Measurements from ENCODE around the gene LRBA. TPM values are rescaled to one million over a fixed set of nuclear protein-coding genes. Genes with fewer than 3 reads are reported as not detected.

Gene LRBA
- total and polyA plus RNA-seq, 2 donors (not counting 1 experiment from before 2014, with no cell fraction given): 16.4 to 36.7 TPM

- no peak for DNase-seq (ENCODE audit: low read depth in 2 of 2)
- H3K4me3 ChIP-seq (replicated peaks in 1 of 4; ENCODE audit: control extremely low read depth in 1 of 4, insufficient read depth in 1 of 4, low read depth in 3 of 4, low read length in 4 of 4): no peak overlapping the region
- H3K4me2 ChIP-seq (ENCODE audit: extremely low read depth, insufficient read depth, low read length): no peak overlapping the region
- no peaks in the 10 kb centered on the region for H3K79me2 ChIP-seq (ENCODE audit: control insufficient read depth, insufficient read depth, low read length)
- H3K9ac ChIP-seq (ENCODE audit: insufficient read depth, low read length): no peak overlapping the region
- no peaks in the 10 kb centered on the region for H3K4me1 ChIP-seq (ENCODE audit: control insufficient read depth, extremely low read depth, insufficient read depth, low read length)
- H3K27ac ChIP-seq (ENCODE audit: insufficient read depth, low read length): no peak overlapping the region
- no peaks in the 10 kb centered on the region for H3K27me3 ChIP-seq (ENCODE audit: control insufficient read depth, insufficient read depth, low read length)
- no peaks in the 10 kb centered on the region for H3K36me3 ChIP-seq (ENCODE audit: control insufficient read depth, insufficient read depth, low read length)
- H2AFZ ChIP-seq (ENCODE audit: low read length): no peak overlapping the region
- no peaks in the 10 kb centered on the region for H3K9me3 ChIP-seq (ENCODE audit: control insufficient read depth, insufficient read depth, low read depth, low read length)
- no peak for TF ChIP-seq CTCF (conservative IDR thresholded peaks at IDR 0.05 in 1 of 2, IDR thresholded peaks at IDR 0.05 in 1 of 2; ENCODE audit: low read depth in 1 of 2, low read length in 2 of 2)
- TF ChIP-seq EZH2 (IDR thresholded peaks at IDR 0.05; ENCODE audit: low read length, missing control alignments): no peak
- H4K20me1 ChIP-seq (ENCODE audit: control insufficient read depth, extremely low read depth, insufficient read depth, low read length): no peaks in the 10 kb centered on the region
Measured at GRCh38 chr4:151046609-151047008, 31.5 kb upstream of the LRBA start.

- no peaks in the 10 kb centered on the region for H3K4me1 ChIP-seq (ENCODE audit: control insufficient read depth, extremely low read depth, insufficient read depth, low read length)
- no peak for TF ChIP-seq EZH2 (IDR thresholded peaks at IDR 0.05; ENCODE audit: low read length, missing control alignments)
- TF ChIP-seq CTCF (conservative IDR thresholded peaks at IDR 0.05 in 1 of 2, IDR thresholded peaks at IDR 0.05 in 1 of 2; ENCODE audit: low read depth in 1 of 2, low read length in 2 of 2): no peak
- H3K27me3 ChIP-seq (ENCODE audit: control insufficient read depth, insufficient read depth, low read length): no peaks in the 10 kb centered on the region
- no peak for DNase-seq (ENCODE audit: low read depth in 2 of 2)
- H3K27ac ChIP-seq (ENCODE audit: insufficient read depth, low read length): no peak overlapping the region
- H3K4me3 ChIP-seq (replicated peaks in 1 of 4; ENCODE audit: control extremely low read depth in 1 of 4, insufficient read depth in 1 of 4, low read depth in 3 of 4, low read length in 4 of 4): no peak overlapping the region
- H2AFZ ChIP-seq (ENCODE audit: low read length): no peak overlapping the region
- no peaks in the 10 kb centered on the region for H3K36me3 ChIP-seq (ENCODE audit: control insufficient read depth, insufficient read depth, low read length)
- H4K20me1 ChIP-seq (ENCODE audit: control insufficient read depth, extremely low read depth, insufficient read depth, low read length): no peaks in the 10 kb centered on the region
- no peaks in the 10 kb centered on the region for H3K79me2 ChIP-seq (ENCODE audit: control insufficient read depth, insufficient read depth, low read length)
- no peak overlapping the region for H3K4me2 ChIP-seq (ENCODE audit: extremely low read depth, insufficient read depth, low read length)
- no peaks in the 10 kb centered on the region for H3K9me3 ChIP-seq (ENCODE audit: control insufficient read depth, insufficient read depth, low read depth, low read length)
- H3K9ac ChIP-seq (ENCODE audit: insufficient read depth, low read length): no peak overlapping the region
Measured at GRCh38 chr4:151045907-151046306, 30.8 kb upstream of the LRBA start.

GRCh38 chr4:151043803-151044515, 28.9 kb upstream of the LRBA start:
- Histone ChIP-seq H3K9me3 (ENCODE audit: control insufficient read depth, insufficient read depth, low read depth, low read length) (no peaks in the 10 kb centered on the region), H3K27ac (ENCODE audit: insufficient read depth, low read length) (no peak overlapping the region), H3K4me2 (ENCODE audit: extremely low read depth, insufficient read depth, low read length) (no peak overlapping the region), H3K27me3 (ENCODE audit: control insufficient read depth, insufficient read depth, low read length) (no peaks in the 10 kb centered on the region), H4K20me1 (ENCODE audit: control insufficient read depth, extremely low read depth, insufficient read depth, low read length) (no peaks in the 10 kb centered on the region), H3K4me1 (ENCODE audit: control insufficient read depth, extremely low read depth, insufficient read depth, low read length) (no peaks in the 10 kb centered on the region), H3K9ac (ENCODE audit: insufficient read depth, low read length) (no peak overlapping the region), H3K4me3 (replicated peaks in 1 of 4; ENCODE audit: control extremely low read depth in 1 of 4, insufficient read depth in 1 of 4, low read depth in 3 of 4, low read length in 4 of 4) (no peak overlapping the region), H2AFZ (ENCODE audit: low read length) (no peak overlapping the region), H3K79me2 (ENCODE audit: control insufficient read depth, insufficient read depth, low read length) (no peaks in the 10 kb centered on the region), H3K36me3 (ENCODE audit: control insufficient read depth, insufficient read depth, low read length) (no peaks in the 10 kb centered on the region)
- DNase-seq (ENCODE audit: low read depth in 2 of 2): peak in 1 of 2 donors; percentile 20
- no peak for TF ChIP-seq CTCF (conservative IDR thresholded peaks at IDR 0.05 in 1 of 2, IDR thresholded peaks at IDR 0.05 in 1 of 2; ENCODE audit: low read depth in 1 of 2, low read length in 2 of 2)
- no peak for TF ChIP-seq EZH2 (IDR thresholded peaks at IDR 0.05; ENCODE audit: low read length, missing control alignments)

All from fibroblast of lung (primary cell).